GM21390 (cell line): ENCODE results near the gene PPM1A.
A peak's percentile ranks its signal among the peaks of the same experiment; 100 is the strongest.

Source experiments
- ATAC-seq: cut with Tn5 transposase; IDR thresholded peaks from one replicate; pipeline ENCODE4 v1.9.1; 2021; ENCODE audit not compliant: unreplicated experiment

PPM1A gene

DNA sequence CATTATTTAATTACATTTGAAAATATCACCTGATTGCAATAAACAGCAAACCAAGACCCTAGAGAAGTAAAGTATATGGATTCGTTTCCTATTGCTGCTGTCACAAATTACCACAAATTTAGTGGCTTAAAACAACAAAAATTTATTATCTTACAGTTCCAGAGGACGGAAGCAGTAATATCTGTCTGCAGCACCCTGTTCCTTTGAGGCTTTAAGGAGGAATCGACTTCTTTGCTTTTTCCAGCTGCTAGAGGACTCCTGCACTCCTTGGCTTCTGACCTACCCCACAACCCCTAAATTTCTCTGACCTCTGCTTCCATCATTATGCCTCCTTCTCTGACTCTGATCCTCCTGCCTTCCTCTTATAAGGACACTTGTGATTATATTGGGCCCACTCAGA lies 23.8 kb upstream of the PPM1A start:
- no peak for ATAC-seq

GRCh38 chr14:60226298-60226697 lies 22.7 kb upstream of the PPM1A start:
- ATAC-seq: no peak

DNA sequence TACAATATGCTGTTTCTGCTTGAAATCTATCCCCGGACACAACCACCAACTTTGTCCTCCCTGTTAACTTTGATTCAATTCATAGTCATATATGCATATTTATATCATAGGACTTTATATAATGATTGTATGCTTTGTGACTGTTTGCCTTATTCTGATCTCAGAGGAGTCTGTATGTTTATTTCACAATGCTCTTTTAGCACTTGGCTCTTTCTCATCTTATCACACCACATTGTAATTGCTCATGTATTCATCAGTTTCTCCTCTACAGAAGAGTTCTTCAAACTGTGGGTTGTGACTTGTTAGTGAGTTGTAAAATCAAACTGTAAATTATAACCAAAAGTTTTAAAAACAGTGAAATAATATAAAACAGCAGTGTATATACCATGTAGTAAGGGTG lies 21.7 kb upstream of the PPM1A start:
- ATAC-seq: no peak

DNA sequence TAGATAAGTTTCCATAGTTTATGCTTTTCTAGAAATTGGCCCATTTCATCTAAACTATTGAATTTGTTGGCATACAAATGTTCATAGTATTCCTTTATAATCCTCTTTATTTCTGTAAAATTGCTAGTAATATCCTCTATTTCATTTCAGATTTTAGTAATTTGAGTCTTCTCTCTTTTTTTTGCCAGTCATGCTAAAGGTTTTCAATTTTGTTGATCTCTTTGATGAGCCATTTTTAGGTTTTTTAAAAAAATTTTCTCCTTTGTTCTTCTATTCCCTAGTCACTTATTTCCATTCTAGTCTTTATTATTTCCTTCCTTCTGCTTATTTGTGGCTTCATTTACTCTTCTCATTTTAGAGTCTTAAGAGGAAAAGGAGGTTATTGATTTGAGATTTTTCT lies 19.4 kb upstream of the PPM1A start:
- no peak for ATAC-seq

- ATAC-seq: no peak
Observed at GRCh38 chr14:60232185-60232584, 16.8 kb upstream of the PPM1A start.

GRCh38 chr14:60233251-60233650 lies 15.8 kb upstream of the PPM1A start:
- no peak for ATAC-seq

DNA sequence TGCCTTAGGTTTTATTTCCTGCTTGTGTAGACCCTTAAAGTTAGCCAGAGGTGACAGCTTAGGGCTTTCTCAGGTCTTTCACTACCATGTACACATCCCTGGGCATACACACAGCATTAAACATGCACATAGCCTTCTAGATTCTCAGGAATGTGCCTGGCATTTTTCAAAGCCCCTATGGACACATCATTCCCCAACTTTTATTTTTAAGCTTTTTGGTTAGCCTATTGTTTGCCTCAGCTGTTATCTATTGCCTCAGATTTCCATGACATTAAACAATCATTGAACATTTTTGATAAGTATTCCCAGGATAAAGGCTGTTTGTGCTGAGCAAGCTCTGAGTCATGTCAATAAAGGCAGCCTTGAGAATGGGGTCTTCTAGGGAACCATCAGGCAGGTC lies 15.1 kb upstream of the PPM1A start:
- ATAC-seq: no peak

GRCh38 chr14:60235440-60235839 lies 13.6 kb upstream of the PPM1A start:
- ATAC-seq: no peak

DNA sequence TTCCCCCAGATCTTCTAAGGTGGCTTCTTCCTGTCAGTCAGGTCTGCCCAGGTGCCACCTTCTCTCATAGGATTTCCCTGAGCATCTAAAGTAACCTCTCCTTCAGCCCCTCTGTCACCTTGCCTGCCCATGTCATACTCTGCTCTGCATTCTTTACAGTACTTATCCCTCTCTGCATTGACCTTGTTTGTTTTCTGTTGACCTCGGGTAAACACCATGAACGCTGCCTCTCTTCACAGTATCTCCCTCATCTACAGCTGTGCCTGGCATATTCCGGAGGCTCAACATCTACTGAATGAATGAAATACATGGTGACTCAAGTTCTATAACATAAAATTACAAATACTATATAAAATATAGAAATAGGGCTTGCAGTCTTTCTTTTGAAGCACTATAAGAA lies 10.1 kb upstream of the PPM1A start:
- no peak for ATAC-seq

GRCh38 chr14:60240139-60240856 lies 8.7 kb upstream of the PPM1A start:
- no peak for ATAC-seq

GRCh38 chr14:60241091-60241490 lies 7.9 kb upstream of the PPM1A start:
- ATAC-seq: no peak

DNA sequence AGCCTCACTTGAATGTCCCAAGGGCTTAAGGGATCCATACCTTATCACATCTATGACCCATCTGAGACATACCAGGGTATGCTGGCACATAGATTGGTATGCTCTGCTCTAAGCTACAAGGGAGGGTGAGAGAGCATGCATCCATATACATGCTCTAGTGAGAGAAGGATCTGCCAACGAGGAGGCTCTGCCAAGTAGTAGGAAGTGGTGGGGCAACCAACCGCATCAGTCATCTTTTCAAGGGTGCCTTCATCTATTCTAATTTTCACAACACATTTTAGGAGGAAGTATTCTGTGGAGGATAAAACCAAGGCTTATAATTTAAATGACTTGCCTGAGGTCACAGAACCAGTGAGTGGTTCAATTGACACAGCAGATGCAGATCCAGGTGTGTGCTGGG lies 6.6 kb upstream of the PPM1A start:
- ATAC-seq: no peak

DNA sequence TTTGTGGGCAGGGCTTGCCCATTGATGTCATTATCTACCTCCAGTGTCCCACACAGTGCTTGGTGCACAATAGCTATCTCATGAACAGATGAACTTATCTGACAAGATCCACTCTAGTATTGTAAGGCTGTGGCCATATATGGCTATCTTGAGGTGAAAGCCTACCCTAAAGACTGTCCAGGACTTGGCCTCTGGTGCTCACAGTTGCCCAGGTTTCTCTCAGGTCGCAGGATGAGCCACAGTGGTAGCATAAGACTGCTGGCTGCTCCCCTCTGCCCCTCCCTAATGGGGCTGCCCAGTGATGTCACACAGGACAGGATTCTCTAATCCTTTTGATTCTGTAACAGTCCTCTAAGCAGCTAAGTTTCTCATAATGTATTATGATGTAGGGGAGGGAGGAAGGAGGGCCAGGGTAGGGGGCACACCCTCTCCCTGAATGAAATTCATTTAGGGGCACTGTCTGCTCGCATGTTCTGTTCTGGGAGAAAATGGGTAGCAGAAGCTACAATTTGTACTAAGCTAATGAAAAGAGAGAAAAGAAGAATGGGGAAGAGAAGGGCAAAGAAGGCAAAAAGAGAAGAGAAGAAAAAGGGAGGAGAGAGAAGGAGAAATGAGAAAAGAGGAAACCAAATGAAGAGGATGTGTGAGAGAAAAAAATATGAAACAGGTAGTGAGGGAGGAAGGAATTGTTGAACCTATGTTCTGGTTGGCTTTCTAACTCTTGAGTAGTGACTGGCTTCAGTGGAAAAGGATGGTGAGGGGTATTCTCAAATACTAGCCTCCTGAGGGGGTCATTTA lies 3.4 kb upstream of the PPM1A start:
- no peak for ATAC-seq

- ATAC-seq: peak; percentile 62
Observed at GRCh38 chr14:60247994-60248696, 876 bp upstream of the PPM1A start.

GRCh38 chr14:60249321-60250256 lies 568 bp downstream of the PPM1A start:
- peak; percentile 46 for ATAC-seq

DNA sequence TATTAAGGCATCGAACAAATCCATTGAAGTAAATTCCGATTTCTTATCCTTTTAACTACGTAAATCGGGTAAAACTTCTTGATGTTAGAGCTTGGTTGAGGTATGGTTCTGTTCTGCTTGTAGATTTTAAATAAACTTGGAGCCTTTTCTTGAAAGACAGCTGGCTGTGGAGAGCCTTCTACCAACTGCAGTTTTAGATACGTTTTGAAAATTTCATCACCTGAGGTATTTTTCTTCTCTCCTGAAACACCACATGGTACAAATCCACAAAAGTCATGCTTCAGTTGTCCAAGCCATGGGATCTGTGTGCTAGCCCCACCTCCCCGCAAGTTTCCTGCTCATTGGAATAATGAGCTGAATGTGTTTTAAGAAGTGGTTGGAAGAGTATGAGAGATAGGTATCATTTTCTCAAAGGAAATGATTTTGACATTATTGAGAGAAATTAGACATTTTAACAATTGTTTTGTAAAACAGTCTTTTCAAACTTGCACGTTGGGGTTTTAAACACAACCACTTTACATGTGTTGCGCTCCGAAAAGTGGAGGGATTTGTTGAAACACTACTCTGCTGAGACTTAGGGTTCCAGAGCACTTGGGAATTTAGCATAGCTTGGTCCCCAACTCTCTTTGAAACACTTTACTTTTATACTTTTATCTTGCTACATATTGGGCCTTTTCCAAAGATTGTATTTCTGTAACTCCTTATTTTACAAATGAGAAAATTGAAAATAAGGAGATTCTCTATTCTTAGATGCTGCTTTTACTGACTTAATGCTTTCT lies 1.4 kb downstream of the PPM1A start:
- ATAC-seq: no peak

GRCh38 chr14:60251877-60252276 lies 2.9 kb downstream of the PPM1A start:
- ATAC-seq: no peak

DNA sequence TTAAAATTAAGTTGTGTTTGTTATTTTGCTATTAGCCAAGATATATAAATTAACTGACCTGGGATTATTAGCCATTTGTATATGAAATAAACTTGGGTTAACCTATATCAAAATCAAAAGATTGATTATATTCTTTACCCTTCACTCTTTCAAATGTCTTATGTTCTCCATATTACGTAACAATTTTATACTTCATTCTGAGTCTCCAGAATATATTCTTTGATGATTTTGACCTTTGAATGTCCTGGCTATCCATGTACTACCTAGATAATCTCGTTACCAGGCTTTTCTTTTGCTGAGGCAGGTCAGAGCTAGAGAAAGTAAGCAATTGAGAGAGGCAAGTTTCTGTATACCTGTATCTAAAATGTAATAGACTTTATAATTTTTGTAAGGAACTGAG lies 3.6 kb downstream of the PPM1A start:
- no peak for ATAC-seq

GRCh38 chr14:60253649-60254048 lies 4.6 kb downstream of the PPM1A start:
- ATAC-seq: no peak

DNA sequence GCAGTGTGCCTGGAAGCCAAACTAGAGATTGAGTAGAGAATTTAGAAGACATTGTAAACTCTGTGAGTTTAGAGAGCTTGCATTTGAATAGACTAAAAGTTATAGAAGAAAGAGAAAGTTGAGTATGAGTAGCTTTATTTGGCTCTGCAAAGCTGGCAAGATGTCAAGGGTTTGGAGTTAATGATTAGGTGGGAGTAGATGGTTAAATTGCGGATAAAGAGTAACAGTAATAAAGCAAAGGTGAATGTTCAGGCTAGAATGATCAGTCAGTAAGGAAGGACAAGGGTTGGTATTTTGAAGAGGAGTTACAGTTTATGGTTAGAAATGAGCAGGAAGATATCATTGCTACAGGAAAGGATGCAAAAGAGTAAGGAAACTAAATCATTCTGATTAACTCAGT lies 5.2 kb downstream of the PPM1A start:
- no peak for ATAC-seq
